Body of pancreas (tissue), 4 donors: ENCODE data around the gene CHCHD3.

Source experiments
- POLR2A ChIP-seq, 3 donors: fragments of 450-650 bp; IDR thresholded peaks; one replicate each; pipeline ENCODE4 v1.6.1; 2016; ENCODE audit warnings: antibody characterized with exemption in 3 of 3, mild to moderate bottlenecking in 2 of 3
- TF ChIP-seq, protein P1 (sequence below), 7 experiments: fragments of 450-650 bp in 4 of 7; fragments of 200-600 bp in 3 of 7; sonication (generic) in 3 of 7; IDR thresholded peaks; one replicate each; pipeline ENCODE4 v1.5.1; 2016 to 2019; ENCODE audit warnings: antibody characterized with exemption in 7 of 7

DNA sequence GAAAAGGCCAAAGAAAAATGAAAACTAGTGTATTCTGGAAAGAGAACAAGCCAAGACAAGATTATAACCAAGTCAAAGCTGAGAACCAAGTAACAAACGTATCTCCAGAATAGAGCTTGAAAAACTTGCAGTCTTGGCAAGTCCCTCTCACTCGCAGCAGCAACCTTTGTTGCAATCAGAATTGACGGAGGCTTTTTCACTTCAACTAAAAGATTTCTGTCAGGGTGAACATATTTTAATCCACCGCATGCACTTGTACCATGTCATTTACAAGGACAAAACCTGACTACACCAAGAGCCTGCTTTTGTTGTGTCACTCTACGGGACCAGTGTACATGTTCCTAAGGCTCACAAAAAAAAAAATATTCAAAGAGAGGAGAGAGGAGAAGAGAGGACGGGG is 122.0 kb downstream of the CHCHD3 start:
- TF ChIP-seq, protein P1, sequence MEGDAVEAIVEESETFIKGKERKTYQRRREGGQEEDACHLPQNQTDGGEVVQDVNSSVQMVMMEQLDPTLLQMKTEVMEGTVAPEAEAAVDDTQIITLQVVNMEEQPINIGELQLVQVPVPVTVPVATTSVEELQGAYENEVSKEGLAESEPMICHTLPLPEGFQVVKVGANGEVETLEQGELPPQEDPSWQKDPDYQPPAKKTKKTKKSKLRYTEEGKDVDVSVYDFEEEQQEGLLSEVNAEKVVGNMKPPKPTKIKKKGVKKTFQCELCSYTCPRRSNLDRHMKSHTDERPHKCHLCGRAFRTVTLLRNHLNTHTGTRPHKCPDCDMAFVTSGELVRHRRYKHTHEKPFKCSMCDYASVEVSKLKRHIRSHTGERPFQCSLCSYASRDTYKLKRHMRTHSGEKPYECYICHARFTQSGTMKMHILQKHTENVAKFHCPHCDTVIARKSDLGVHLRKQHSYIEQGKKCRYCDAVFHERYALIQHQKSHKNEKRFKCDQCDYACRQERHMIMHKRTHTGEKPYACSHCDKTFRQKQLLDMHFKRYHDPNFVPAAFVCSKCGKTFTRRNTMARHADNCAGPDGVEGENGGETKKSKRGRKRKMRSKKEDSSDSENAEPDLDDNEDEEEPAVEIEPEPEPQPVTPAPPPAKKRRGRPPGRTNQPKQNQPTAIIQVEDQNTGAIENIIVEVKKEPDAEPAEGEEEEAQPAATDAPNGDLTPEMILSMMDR (IDR thresholded peaks at IDR 0.05), result no peak
- TF ChIP-seq POLR2A (IDR thresholded peaks at IDR 0.05), result no peak
